GM06990 (cell line): ENCODE data around the gene PKP1.

Source experiments
- DNase-seq: peaks from one replicate; pipeline ENCODE4 v3.0.0-alpha.2; 2011; ENCODE audit not compliant: insufficient read length; ENCODE audit errors: extremely low read depth
- H3K27me3 ChIP-seq: replicated peaks from 2 replicates; pipeline ENCODE4 v1.6.0; 2011; ENCODE audit warnings: low read length; ENCODE audit not compliant: control insufficient read depth, insufficient read depth
- H3K36me3 ChIP-seq: 2 replicates; pipeline ENCODE4 v1.5.1; 2011; ENCODE audit warnings: low read length; ENCODE audit not compliant: control insufficient read depth, insufficient read depth
- H3K4me3 ChIP-seq: replicated peaks from 2 replicates; pipeline ENCODE4 v1.5.1; 2011; ENCODE audit warnings: low read depth, mild to moderate bottlenecking, control low read depth, low read length
- CTCF ChIP-seq: IDR thresholded peaks from 2 replicates; pipeline ENCODE4 v1.5.1; 2011; ENCODE audit warnings: low read length, control low read depth, mild to moderate bottlenecking, inconsistent platforms; ENCODE audit not compliant: insufficient read depth, poor library complexity, severe bottlenecking

Gene PKP1

GRCh38 chr1:201312298-201312697, 29.0 kb downstream of the PKP1 start:
- H3K27me3 ChIP-seq: peaks cover 3% of the 10 kb centered on the region
- no peak overlapping the region for H3K4me3 ChIP-seq
- no peak for DNase-seq
- no peaks in the 10 kb centered on the region for H3K36me3 ChIP-seq
- no peak for TF ChIP-seq CTCF

GRCh38 chr1:201313086-201313485, 29.8 kb downstream of the PKP1 start:
- no peak for DNase-seq
- Histone ChIP-seq H3K4me3 (no peak overlapping the region), H3K27me3 (peaks cover 3% of the 10 kb centered on the region), H3K36me3 (no peaks in the 10 kb centered on the region)
- no peak for TF ChIP-seq CTCF

GRCh38 chr1:201316556-201316955, 33.2 kb downstream of the PKP1 start:
- TF ChIP-seq CTCF: no peak
- Histone ChIP-seq H3K36me3 (no peaks in the 10 kb centered on the region), H3K27me3 (no peaks in the 10 kb centered on the region; the same call in none of the 2 replicates), H3K4me3 (no peak overlapping the region)
- no peak for DNase-seq

- no peaks in the 10 kb centered on the region; the same call in none of the 2 replicates for H3K27me3 ChIP-seq
- no peaks in the 10 kb centered on the region for H3K36me3 ChIP-seq
- H3K4me3 ChIP-seq: no peak overlapping the region
- TF ChIP-seq CTCF: no peak
- no peak for DNase-seq
These were observed 34.2 kb downstream of the PKP1 start for GRCh38 chr1:201317551-201317950.

- Histone ChIP-seq H3K4me3 (no peak overlapping the region), H3K27me3 (no peaks in the 10 kb centered on the region; the same call in none of the 2 replicates), H3K36me3 (no peaks in the 10 kb centered on the region)
- no peak for DNase-seq
- no peak for TF ChIP-seq CTCF
These were observed 35.4 kb downstream of the PKP1 start for GRCh38 chr1:201318504-201319340.
